ENCODE results near the gene FZD8.

FZD8 gene

GRCh38 chr10:35640951-35641675 is 983 bp downstream of the FZD8 start:
- DNase-seq (ENCODE audit: low read depth in 2 of 2), result no peak

DNA sequence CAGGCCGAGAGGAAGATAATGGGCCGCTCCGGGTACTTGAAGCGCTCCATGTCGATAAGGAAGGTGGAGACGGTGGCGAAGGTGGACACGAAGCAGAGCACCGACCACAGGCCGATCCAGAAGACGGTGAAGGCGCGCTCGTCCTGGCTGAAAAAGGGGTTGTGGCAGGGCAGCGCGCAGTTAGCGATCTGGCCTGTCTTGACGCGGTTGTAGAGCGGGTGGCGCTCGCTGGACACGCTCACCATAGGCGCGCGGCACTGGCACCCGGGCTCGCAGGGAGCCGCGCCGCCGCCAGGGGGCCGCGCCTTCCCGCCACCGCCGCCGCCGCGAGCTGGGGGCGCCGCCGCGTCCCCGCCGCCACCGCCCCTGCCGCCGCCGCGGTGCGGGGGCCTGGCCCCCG is 1.6 kb downstream of the FZD8 start:
- DNase-seq (ENCODE audit: low read depth in 2 of 2), result no peak

DNA sequence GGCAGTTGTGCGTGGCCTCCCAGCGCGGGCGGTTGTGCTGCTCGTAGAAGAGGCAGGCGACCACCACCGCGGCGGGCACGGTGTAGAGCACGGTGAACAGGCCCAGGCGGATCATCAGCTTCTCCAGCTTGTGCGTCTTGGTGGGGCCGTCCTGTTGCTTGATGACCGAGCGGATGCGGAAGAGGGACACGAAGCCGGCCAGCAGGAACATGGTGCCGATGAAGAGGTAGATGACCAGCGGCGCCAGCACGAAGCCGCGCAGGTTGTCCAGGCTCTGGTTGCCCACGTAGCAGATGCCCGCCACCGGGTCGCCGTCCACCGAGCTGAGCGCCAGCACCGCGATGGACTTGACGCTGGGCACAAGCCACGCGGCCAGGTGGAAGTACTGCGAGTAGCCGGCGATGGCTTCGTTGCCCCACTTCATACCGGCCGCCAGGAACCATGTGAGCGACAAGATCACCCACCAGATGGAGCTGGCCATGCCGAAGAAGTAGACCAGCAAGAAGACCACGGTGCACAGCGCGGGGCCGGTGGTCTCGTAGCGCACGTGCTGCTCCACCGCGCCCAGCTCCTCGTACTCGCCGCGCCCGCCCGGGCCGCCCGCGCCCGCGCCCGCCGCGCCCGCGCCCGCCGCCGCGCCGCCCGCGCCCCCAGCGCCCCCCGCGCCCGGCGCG is 2.2 kb downstream of the FZD8 start:
- DNase-seq (ENCODE audit: low read depth in 2 of 2), result no peak

- DNase-seq (ENCODE audit: low read depth in 2 of 2), result no peak
Measured at GRCh38 chr10:35639021-35639727, 2.9 kb downstream of the FZD8 start.

GRCh38 chr10:35638101-35638500 is 4.0 kb downstream of the FZD8 start:
- DNase-seq (ENCODE audit: low read depth in 2 of 2), result no peak

DNA sequence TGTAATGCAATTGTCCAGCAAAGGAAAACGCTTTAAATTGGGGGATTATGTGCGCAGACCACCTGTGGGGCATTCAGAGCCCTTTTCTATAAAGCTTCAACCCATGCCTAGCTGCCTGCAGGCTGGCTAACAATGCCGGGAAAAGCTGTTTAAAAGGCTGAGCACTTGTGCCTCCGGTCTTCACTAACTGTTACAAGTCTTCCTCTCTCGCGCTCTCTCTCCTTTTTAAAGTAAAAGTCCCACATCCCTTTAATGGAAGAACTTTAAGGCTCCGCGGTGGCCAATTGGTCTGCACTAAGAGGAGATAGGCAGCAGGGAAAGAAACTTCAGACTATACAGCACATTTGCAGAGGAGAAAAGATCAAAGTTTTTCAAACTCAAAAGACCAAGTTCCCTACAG is 4.6 kb downstream of the FZD8 start:
- no peak for DNase-seq (ENCODE audit: low read depth in 2 of 2)

DNA sequence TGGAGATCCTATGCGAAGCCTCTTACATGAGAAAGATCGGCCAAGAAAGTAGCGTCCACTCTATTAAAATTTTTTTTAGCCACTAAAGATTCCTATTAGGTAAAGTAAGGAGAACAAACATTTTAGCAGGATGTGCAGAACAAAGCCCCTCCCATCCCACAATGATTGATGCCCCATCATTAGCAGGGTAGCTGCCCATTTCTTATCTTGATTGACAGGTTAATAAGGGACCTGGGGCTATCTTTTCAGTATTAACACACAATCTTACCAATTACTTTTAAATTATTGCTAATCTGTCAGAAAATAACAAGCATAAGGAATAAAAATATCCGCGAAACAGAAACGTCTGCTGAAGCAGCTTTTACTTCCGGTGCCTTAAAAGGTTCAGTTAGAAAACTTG is 5.1 kb downstream of the FZD8 start:
- no peak for DNase-seq (ENCODE audit: low read depth in 2 of 2)

DNA sequence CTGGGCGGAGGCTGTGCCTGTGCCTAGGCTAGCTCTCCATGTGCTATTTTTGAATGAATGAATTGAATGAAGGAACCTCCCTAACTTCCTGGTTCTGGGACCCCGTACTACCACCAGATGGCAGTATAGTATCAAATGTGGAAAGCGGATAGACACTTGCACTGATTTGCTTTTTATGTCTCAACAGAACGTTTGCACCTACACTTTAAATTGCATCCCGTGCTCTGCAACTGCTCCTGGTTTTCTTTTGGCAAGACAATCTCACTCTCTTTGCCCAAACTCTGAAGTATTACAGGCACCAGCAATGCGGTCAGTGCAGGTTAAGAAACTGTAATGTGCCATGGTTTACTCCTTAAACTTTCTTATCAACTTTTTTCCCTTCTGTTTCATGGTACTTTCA is 6.5 kb downstream of the FZD8 start:
- DNase-seq (ENCODE audit: low read depth in 2 of 2), result no peak

GRCh38 chr10:35633006-35633980 is 8.8 kb downstream of the FZD8 start:
- no peak for DNase-seq (ENCODE audit: low read depth in 2 of 2)

GRCh38 chr10:35632027-35632426 is 10.1 kb downstream of the FZD8 start:
- no peak for DNase-seq (ENCODE audit: low read depth in 2 of 2)

DNA sequence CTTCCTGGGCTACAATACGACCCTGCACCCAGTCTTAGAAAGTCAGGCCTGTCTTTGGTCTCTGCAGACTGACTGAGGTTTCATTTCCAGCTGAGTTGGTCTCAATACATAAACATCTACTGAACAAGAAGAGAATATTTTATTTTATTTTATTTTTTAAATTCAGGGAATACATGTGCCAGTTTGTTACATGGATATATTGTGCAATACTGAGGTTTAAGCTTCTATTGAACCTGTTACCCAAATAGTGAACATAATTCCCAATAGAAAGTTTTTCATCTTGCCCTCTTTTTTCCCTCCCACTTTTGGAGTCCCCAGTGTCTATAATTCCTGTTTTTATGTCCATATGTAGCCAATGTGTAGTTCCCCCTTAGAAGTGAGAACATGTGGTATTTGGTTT is 10.7 kb downstream of the FZD8 start:
- no peak for DNase-seq (ENCODE audit: low read depth in 2 of 2)

GRCh38 chr10:35626971-35627507 is 15.1 kb downstream of the FZD8 start:
- no peak for DNase-seq (ENCODE audit: low read depth in 2 of 2)

GRCh38 chr10:35614312-35614711 is 27.8 kb downstream of the FZD8 start:
- no peak for DNase-seq (ENCODE audit: low read depth in 2 of 2)

DNA sequence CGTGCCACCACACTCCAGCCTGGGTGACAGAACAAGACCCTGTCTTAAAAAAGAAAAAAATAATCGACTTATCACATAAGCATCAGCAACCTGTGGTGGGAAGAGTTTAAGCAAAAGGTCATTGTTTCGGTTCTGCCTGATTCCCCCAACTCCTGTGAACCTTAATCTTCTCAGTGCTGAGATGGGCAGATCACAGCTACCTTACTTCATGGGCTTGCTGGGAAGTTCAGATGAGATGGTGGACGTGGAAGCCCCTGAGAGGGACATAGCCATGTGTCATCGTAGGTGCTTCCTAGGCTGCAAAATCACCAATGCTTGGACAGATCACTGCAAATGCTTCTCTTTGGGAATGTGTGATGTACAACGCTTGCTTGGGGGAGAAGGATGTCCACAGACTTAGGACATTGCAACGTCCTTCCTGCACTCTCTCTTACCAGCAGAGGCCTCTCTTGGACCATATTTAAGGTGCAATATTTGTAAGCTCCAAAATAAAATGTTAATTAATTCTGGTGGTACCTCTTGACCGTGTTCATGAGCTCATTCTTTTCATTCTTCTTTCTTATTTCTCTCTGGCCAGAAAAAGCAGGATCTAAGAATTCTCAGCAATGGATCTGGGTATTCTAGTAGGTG is 28.4 kb downstream of the FZD8 start:
- DNase-seq (ENCODE audit: low read depth in 2 of 2), result no peak

DNA sequence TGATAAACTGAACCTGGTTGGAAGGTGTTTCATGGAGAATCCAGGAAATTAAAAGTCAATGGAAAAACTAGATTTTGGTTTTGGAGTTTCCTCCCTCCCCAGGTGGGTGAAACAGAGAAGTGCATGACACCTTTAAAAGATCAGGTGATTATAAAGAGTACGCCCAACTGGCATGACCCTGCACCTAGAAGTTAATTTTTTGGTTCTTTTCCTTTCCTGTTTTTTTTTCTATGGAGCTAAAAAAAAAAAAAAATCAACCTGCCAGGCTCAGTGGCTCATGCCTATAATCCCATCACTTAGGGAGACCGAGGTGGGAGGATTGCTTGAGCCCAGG is 29.0 kb downstream of the FZD8 start:
- DNase-seq (ENCODE audit: low read depth in 2 of 2), result no peak

- no peak for DNase-seq (ENCODE audit: low read depth in 2 of 2)
Measured at GRCh38 chr10:35612385-35613106, 29.6 kb downstream of the FZD8 start.

- DNase-seq (ENCODE audit: low read depth in 2 of 2), result no peak
Measured at GRCh38 chr10:35611750-35612149, 30.3 kb downstream of the FZD8 start.

- no peak for DNase-seq (ENCODE audit: low read depth in 2 of 2)
Measured at GRCh38 chr10:35608328-35608672, 33.8 kb downstream of the FZD8 start.

GRCh38 chr10:35607475-35608327 is 34.4 kb downstream of the FZD8 start:
- no peak for DNase-seq (ENCODE audit: low read depth in 2 of 2)

DNA sequence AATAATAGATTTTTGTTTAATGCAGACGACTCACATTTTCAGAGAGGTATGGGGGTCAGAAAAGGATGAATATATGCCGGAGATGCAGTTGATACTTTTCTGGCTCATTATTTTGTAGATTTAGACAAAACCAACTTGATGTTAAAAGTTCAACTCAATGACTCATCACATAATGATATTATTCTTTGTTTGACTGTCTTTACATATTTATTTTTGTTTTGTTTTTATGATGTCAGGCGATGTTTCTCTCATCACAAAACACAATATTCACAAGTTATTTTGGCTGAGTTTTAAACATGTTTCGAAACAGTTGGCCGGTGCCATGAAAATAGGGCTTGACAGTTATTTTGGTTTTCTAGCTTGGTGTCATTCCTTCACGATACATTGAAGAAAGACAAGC is 35.7 kb downstream of the FZD8 start:
- no peak for DNase-seq (ENCODE audit: low read depth in 2 of 2)

All from stimulated activated CD4-positive, alpha-beta T cell treated with anti-CD3 and anti-CD28 coated beads, Interleukin-1b, Interleukin-23, amount 100 ng/mL, for 1 hour (primary cell).